ENCODE measurements around the gene HOXD12.

- no peak for TF ChIP-seq CTCF (conservative IDR thresholded peaks at IDR 0.05; ENCODE audit: low read length)
- no peak for TF ChIP-seq EZH2phosphoT487 (IDR thresholded peaks at IDR 0.05; ENCODE audit: borderline replicate concordance, low read depth, low read length)
Observed at GRCh38 chr2:176128982-176129796, 29.6 kb downstream of the HOXD12 start, which contains the start of gene HOXD8.

Data from OCI-LY7 (cell line).